CD1c-positive myeloid dendritic cell (primary cell): ENCODE data around the gene SMYD3.
"Not testable (repeated sequence)": the region's sequence is repeated elsewhere in the genome, so short reads cannot be mapped to it uniquely, and the experiment has no call there.

Experiments
- DNase-seq: peaks from one replicate; pipeline ENCODE4 v3.0.0-alpha.2; 2016; ENCODE audit errors: extremely low spot score

Gene SMYD3

DNA sequence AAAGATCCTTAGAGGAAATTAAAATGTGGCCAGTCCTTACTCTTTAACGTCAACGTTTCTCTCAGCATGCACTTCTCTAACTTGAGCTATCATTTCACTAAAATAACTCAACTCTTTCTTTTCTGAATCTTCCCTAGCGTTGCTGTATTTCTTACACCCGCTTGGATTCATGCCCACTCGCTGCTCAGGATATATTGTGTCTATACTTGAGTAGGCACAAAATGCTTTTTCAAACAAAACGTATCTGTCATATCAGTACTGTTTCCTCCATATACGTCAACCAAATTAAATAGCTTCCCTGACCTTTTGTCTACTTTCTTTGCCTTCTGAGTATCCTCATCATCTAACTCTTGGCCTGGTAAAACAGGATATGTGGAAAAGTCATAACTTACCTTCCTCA lies 549.7 kb downstream of the SMYD3 start:
- no peak for DNase-seq

- DNase-seq, result no peak
Observed at GRCh38 chr1:245956225-245956624, 550.9 kb downstream of the SMYD3 start.

DNA sequence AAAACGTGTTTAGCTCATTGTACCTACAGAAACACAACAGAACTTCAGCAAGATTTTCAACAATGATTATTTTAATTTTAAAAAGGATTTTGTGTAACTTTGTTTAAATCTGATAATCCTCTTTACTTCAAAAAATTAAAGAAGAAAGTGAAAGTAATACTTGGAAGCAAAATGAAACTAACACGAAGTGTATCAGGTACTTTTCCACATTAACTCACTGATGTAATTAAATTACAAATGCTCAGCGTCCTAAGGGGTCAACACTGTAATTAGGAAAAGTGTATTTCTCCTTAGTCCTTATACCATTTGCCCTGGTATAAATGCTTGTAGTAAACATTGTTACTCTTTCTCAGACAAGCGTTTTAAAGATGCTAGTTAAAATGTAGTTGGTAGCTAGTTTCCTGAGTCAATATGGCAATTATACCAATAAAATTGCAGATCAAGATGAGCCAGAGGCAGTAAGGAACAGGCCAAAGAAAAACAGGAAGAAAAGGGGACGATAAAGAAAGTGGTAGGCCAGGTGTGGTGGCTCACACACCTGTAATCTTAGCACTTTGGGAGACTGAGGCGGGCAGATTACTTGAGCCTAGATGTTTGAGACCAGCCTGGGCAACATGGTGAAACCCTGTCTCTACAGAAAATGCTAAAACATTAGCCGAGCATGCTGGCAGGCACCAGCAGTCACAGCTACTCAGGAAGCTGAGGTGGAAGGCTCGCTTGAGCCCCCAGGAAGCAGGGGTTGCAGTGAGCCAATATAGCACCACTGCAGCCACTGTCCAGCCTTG lies 553.0 kb downstream of the SMYD3 start:
- DNase-seq, result peak; percentile 3

DNA sequence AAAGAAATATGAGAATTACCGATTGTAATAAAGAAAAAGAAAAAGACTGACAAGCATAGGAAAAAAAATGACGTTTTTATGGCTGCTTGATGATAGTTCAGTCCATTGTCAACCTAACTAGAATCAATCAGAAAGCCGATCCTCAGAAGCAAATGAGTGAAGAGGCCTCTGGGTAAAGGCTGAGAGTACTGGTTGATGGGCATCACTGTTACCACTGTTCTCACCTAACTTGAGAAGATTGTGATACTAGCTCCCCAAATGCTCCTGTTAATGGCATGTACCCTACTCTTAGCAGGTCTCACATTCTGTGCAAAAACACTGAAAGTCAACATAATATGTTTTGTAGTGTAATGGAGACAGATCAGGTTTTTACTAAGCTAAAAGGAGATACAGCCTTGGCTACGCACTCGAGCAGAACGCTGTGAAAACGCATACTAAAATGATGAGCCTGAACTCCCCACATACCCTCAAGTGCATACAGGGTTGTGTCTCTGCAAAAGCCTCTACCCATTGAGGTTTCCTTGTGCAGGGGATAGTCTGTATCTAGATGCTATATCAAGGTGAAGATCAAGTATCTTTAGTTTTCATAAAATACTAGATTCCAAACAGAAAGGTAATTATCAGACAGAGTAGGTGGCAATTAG lies 554.6 kb downstream of the SMYD3 start:
- DNase-seq, result no peak

DNA sequence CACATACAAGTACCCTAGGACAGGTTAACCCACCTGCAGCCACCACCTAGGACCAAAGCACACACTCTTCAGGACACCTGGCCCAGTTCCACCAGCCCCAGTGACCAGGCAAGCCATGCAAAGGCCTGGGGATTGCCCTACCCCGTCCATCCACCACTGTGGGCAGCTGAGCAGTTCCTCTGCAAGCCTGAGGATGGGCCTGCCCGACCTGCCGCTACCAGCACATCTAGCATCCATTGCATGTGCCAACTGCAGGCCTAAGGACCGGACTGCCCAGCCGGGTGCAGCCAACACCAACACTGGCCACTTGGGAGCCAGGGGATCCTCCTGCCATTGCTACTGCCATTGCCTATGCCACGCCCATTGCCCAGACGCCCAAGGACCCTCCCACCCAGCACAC lies 558.3 kb downstream of the SMYD3 start:
- DNase-seq, result no peak

GRCh38 chr1:245946905-245947304 lies 560.2 kb downstream of the SMYD3 start:
- DNase-seq, result no peak

DNA sequence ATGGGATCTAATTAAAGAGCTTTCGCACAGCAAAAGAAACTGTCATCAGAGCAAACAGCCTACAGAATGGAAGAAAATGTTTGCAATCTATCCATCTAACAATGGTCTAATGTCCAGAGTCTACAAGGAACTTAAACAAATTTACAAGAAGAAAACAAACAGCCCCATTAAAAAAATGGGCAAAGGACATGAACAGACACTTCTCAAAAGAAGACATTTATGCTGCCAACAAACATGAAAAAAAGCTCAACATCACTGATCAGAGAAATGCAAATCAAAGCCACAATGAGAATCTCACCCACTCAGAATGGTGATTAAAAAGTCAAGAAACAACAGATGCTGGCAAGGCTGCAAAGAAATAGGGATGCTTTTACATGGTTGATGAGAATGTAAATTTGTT lies 561.9 kb downstream of the SMYD3 start:
- not testable (repeated sequence) for DNase-seq

- no peak for DNase-seq
Observed at GRCh38 chr1:245942856-245943255, 564.2 kb downstream of the SMYD3 start.

GRCh38 chr1:245941771-245942170 lies 565.3 kb downstream of the SMYD3 start:
- not testable (repeated sequence) for DNase-seq

GRCh38 chr1:245939756-245940345 lies 567.2 kb downstream of the SMYD3 start:
- no peak for DNase-seq

GRCh38 chr1:245938046-245938435 lies 569.0 kb downstream of the SMYD3 start:
- no peak for DNase-seq

DNA sequence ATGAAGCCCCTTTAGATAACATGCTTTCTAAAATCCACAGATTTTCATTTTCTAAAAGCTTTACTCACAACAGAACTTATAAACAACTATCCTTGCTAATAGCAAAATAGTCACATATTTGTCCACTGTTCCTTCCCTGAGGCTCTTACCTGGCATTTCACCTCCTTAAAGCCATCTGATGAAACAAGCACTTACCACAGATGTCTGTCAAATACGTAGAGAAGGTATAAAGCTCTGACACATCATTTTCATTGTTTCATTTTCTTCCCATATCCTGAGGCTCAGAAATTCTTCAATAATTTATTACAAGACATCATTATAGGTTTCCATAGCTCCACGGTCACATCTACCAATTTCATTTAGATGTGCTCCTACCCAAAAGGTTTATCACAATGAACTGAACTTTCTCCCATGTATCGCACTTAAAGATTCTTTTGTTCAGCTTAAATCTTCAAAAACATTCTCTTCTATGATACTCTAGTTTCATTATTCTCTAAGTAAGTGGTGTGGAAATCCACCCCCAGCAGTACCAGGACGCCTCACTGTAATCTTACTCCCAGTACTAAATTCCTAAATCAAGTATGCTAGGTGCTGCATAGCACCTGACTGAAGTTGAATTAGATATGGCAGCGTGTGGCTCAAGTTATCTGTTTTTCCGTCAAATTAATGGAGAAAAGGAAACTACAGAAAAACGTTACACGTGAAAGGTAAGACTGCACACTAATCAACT lies 569.6 kb downstream of the SMYD3 start:
- DNase-seq, result no peak

GRCh38 chr1:245934409-245934808 lies 572.7 kb downstream of the SMYD3 start:
- no peak for DNase-seq

DNA sequence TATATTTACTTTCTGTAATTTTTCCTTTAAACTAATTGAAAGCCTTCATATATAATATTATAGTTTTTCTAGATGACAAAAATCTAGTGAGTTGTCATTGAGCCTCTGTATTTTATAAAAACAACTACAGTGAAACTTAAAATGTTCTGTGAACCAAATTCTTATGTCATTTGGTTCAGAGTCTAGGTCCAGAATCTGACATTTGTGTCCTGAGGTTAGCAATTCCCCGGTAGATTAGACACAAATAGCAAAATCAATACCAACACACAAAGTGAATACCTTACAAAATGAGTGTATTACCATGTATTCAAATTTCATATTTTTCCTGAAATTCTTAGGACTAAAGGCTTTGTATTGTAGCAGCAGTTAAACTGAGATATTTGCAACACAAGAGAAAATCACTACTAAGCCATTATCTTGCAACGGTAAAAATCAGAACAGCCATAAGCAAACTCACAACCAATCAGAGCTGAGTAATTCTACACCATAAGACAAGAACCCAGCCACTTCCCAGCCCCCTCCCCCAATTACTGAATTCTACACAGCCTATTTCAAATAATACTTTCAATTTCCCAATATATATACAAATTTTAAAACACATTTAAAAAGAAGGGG lies 573.5 kb downstream of the SMYD3 start:
- DNase-seq, result no peak

DNA sequence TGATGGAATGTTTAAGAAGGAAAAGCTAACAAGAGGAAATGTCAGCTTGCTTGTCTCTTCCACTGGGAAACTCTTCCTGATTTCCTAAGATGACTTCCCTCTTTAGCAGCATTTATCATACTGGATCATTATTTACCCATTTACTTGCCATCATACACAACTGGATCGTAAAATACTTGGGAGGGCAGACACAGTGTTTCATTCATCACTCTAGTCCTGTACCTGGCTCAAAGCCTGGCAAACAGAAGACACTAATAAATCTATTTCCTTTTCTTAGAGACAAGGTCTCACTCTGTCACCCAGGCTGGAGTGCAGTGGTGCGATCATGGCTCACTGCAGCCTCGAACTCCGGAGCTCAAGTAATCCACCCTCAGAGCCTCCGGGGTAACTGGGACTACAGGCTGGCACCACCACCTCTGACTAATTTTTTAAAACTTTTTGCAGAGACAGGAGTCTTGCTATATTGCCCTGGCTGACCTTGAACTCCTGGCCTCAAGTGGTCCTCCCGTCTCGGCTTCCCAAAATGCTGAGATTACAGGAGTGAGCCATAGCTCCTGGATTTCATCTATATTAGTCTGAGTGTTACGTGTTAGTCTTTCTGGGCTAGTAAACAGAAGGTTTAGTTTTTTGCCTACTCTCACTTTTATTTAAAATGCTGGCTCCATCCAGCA lies 574.6 kb downstream of the SMYD3 start:
- no peak for DNase-seq

GRCh38 chr1:245931450-245931849 lies 575.6 kb downstream of the SMYD3 start:
- no peak for DNase-seq

- no peak for DNase-seq
Observed at GRCh38 chr1:245929224-245929623, 577.9 kb downstream of the SMYD3 start.

GRCh38 chr1:245926888-245927287 lies 580.2 kb downstream of the SMYD3 start:
- DNase-seq, result no peak

- DNase-seq, result no peak
Observed at GRCh38 chr1:245923215-245923614, 583.9 kb downstream of the SMYD3 start.

GRCh38 chr1:245921417-245921816 lies 585.7 kb downstream of the SMYD3 start:
- DNase-seq, result no peak

DNA sequence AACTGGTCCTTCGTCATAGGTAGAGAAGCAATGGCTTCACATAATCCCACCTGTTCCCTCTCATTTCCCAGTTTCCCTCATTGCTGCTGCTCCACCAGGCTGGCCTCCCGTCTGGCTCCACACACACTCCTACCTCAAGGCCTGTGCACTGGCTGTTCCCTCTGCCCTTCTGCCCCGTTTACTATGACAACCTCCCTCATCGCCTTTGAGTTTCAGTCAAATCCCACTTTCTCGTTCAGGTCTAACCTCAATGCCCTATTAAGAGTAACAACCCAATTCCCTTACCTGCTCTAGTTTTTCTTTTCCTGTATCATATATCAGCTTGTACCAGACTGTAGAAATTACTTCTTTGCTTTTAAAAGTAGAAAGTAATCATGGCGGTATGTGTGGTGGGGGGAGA lies 589.7 kb downstream of the SMYD3 start:
- DNase-seq, result no peak
